ENCODE measurements around the gene AOPEP. TPM values are rescaled to one million over a fixed set of nuclear protein-coding genes. Genes with fewer than 3 reads are reported as not detected.

The AOPEP gene
- total and polyA plus RNA-seq, 2 of the 13 experiments (the other 11 are each of a cell fraction or from before 2014, with no cell fraction given): 22.2 to 41.6 TPM

GRCh38 chr9:94928691-94929368 is 202.3 kb downstream of the AOPEP start:
- intact Hi-C loops (cut with micrococcal nuclease; ENCODE audit: unreplicated experiment): no loop called here
- in situ Hi-C loops (cut with HindIII; ENCODE audit: extremely low pct_ligation_motif_present, low pct_unique_long_range_greater_than_20kb): no loop called here
- ChIA-PET POLR2A (no interaction called here), CTCF (ENCODE audit: low intra/inter-chr PET ratio, low total read pairs) (no interaction called here)
- peak overlapping the region; percentile 21; the same call in 1 of the 2 replicates for H3K4me2 ChIP-seq (ENCODE audit: low read depth, low read length)
- peaks cover 78% of the 10 kb centered on the region for H3K4me1 ChIP-seq (ENCODE audit: insufficient read depth, low read length)
- FAIRE-seq (no peak), DNase-seq (ENCODE audit: low spot score) (peak; percentile 72), ATAC-seq (peak; percentile 91)
- peak overlapping the region; percentile 56 for H3K9ac ChIP-seq (ENCODE audit: insufficient read depth, low read depth, low read length)
- BruUV-seq (replicated peaks): no TSS peak
- H3K27me3 ChIP-seq (ENCODE audit: control insufficient read depth in 1 of 2, insufficient read depth in 2 of 2, low read length in 2 of 2): no peaks in the 10 kb centered on the region
- H4K20me1 ChIP-seq (ENCODE audit: insufficient read depth, low read length): no peaks in the 10 kb centered on the region
- no peaks in the 10 kb centered on the region for H3K9me3 ChIP-seq (ENCODE audit: low read length)
- no peak overlapping the region for H3K4me3 ChIP-seq (replicated peaks in 1 of 3; ENCODE audit: insufficient read depth in 1 of 3, low read depth in 2 of 3, low read length in 3 of 3)
- H2AFZ ChIP-seq (ENCODE audit: low read length): no peak overlapping the region
- peak overlapping the region; percentile 65 for H3K27ac ChIP-seq (ENCODE audit: extremely low read length, insufficient read depth, low read length)
- H3K36me3 ChIP-seq (replicated peaks in 1 of 2; ENCODE audit: control insufficient read depth in 1 of 2, insufficient read depth in 2 of 2, low read length in 2 of 2): no peaks in the 10 kb centered on the region; a peak in 2 of 5 replicates
- H3K79me2 ChIP-seq (ENCODE audit: insufficient read depth, low read length): no peaks in the 10 kb centered on the region
- 38% methylated on average over 13 of the region's 13 CpGs for WGBS (ENCODE audit: low lambda C conversion rate)
- no peak for TF ChIP-seq SP2 (CRISPR knock-in tag; IDR thresholded peaks at IDR 0.05)
- TF ChIP-seq SOX6 (IDR thresholded peaks at IDR 0.05): no peak
- TF ChIP-seq SOX6 (CRISPR knock-in tag; IDR thresholded peaks at IDR 0.05): peak; percentile 50
- 0 out of 2 replicates have a peak, but pooled peaks have one; percentile 2 for TF ChIP-seq ZNF350 (CRISPR knock-in tag; IDR thresholded peaks at IDR 0.05; ENCODE audit: borderline replicate concordance, low read depth)
- TF ChIP-seq DNMT3B (CRISPR knock-in tag; conservative IDR thresholded peaks at IDR 0.05): no peak
- TF ChIP-seq AHDC1 (CRISPR knock-in tag; IDR thresholded peaks at IDR 0.05; ENCODE audit: borderline replicate concordance): peak; percentile 88; the same call in 1 of the 2 replicates
- no peak for TF ChIP-seq MAZ (IDR thresholded peaks at IDR 0.05; ENCODE audit: borderline replicate concordance, low read depth, low read length)
- TF ChIP-seq MAZ (CRISPR knock-in tag; IDR thresholded peaks at IDR 0.05; ENCODE audit: low read depth): peak; percentile 35; the same call in 1 of the 2 replicates
- no peak for TF ChIP-seq GPN1 (CRISPR knock-in tag; IDR thresholded peaks at IDR 0.05; ENCODE audit: borderline replicate concordance)
- no peak for TF ChIP-seq CC2D1A (CRISPR knock-in tag; IDR thresholded peaks at IDR 0.05)
- no peak for TF ChIP-seq MTA1 (CRISPR knock-in tag; IDR thresholded peaks at IDR 0.05; ENCODE audit: borderline replicate concordance)
- TF ChIP-seq FOXA3 (CRISPR knock-in tag; IDR thresholded peaks at IDR 0.05): peak; percentile 50; the same call in 1 of the 2 replicates
- no peak for TF ChIP-seq ZFP62 (CRISPR knock-in tag; IDR thresholded peaks at IDR 0.05)
- TF ChIP-seq MXD4 (CRISPR knock-in tag; IDR thresholded peaks at IDR 0.05): no peak
- TF ChIP-seq ZNF367 (CRISPR knock-in tag; IDR thresholded peaks at IDR 0.05; ENCODE audit: borderline replicate concordance): no peak
- no peak for TF ChIP-seq HNRNPK (IDR thresholded peaks at IDR 0.05; ENCODE audit: low read depth, low read length, poor library complexity, severe bottlenecking)
- TF ChIP-seq, protein P1, sequence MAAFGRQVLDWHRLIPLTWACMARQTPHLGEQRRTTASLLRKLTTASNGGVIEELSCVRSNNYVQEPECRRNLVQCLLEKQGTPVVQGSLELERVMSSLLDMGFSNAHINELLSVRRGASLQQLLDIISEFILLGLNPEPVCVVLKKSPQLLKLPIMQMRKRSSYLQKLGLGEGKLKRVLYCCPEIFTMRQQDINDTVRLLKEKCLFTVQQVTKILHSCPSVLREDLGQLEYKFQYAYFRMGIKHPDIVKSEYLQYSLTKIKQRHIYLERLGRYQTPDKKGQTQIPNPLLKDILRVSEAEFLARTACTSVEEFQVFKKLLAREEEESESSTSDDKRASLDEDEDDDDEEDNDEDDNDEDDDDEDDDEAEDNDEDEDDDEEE (CRISPR knock-in tag; IDR thresholded peaks at IDR 0.05): no peak
- peak; percentile 87 for TF ChIP-seq ZNF3 (CRISPR knock-in tag; IDR thresholded peaks at IDR 0.05)
